ENCODE data around the gene DCC.

DNA sequence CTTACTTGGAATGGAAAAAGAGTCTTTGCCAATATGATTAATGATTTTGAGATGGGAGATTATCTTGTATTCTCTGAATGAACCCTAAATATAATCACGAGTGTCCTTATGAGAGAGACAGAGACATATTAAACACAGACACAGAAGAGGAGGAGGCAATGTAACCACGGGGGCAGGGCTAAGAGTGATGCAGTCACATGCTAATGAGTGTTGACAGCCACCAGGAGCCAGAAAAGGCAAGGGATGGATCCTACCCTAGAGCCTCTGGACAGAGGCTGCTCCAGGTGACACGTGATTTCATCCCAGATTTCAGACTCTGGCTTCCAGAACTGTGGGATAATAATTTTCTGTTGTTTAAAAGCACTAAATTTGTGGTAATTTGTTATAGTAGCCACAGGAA, 1204.9 kb downstream of the DCC start:
- TF ChIP-seq, protein P1, sequence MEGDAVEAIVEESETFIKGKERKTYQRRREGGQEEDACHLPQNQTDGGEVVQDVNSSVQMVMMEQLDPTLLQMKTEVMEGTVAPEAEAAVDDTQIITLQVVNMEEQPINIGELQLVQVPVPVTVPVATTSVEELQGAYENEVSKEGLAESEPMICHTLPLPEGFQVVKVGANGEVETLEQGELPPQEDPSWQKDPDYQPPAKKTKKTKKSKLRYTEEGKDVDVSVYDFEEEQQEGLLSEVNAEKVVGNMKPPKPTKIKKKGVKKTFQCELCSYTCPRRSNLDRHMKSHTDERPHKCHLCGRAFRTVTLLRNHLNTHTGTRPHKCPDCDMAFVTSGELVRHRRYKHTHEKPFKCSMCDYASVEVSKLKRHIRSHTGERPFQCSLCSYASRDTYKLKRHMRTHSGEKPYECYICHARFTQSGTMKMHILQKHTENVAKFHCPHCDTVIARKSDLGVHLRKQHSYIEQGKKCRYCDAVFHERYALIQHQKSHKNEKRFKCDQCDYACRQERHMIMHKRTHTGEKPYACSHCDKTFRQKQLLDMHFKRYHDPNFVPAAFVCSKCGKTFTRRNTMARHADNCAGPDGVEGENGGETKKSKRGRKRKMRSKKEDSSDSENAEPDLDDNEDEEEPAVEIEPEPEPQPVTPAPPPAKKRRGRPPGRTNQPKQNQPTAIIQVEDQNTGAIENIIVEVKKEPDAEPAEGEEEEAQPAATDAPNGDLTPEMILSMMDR (IDR thresholded peaks at IDR 0.05) = no peak
- TF ChIP-seq EP300 (IDR thresholded peaks at IDR 0.05; ENCODE audit: low read depth) (no peak), POLR2A (IDR thresholded peaks at IDR 0.05) (no peak)

Data from transverse colon (tissue), 3 donors.